ENCODE data around the gene CDH5. TPM values are rescaled to one million over a fixed set of nuclear protein-coding genes. Genes with fewer than 3 reads are reported as not detected.

CDH5 gene
- total RNA-seq, 6 experiments from 2014 or later = 9.0 to 25.7 (median 15.4) TPM

GRCh38 chr16:66402591-66403230 lies 36.2 kb downstream of the CDH5 start:
- no peaks in the 10 kb centered on the region for H3K36me3 ChIP-seq
- ATAC-seq = no peak
- peaks cover 0 to 7% (median 3%) of the 10 kb centered on the region in 4 donors for H3K4me1 ChIP-seq
- H3K9me3 ChIP-seq = no peaks in the 10 kb centered on the region
- no peak overlapping the region for H3K27ac ChIP-seq
- no peak overlapping the region for H3K4me3 ChIP-seq
- intact Hi-C loops (cut with DNase I) = loop anchor here (10.0 kb wide), 2 partner anchors 462 to 472 kb away; no protein-coding TSS in a partner anchor
- no peak for DNase-seq
- TF ChIP-seq, protein P1, sequence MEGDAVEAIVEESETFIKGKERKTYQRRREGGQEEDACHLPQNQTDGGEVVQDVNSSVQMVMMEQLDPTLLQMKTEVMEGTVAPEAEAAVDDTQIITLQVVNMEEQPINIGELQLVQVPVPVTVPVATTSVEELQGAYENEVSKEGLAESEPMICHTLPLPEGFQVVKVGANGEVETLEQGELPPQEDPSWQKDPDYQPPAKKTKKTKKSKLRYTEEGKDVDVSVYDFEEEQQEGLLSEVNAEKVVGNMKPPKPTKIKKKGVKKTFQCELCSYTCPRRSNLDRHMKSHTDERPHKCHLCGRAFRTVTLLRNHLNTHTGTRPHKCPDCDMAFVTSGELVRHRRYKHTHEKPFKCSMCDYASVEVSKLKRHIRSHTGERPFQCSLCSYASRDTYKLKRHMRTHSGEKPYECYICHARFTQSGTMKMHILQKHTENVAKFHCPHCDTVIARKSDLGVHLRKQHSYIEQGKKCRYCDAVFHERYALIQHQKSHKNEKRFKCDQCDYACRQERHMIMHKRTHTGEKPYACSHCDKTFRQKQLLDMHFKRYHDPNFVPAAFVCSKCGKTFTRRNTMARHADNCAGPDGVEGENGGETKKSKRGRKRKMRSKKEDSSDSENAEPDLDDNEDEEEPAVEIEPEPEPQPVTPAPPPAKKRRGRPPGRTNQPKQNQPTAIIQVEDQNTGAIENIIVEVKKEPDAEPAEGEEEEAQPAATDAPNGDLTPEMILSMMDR (IDR thresholded peaks at IDR 0.05) = no peak
- TF ChIP-seq POLR2A (IDR thresholded peaks at IDR 0.05) = no peak
- no peaks in the 10 kb centered on the region for H3K27me3 ChIP-seq
- 80% methylated on average over 3 of the region's 61 CpGs for WGBS (ENCODE audit: insufficient coverage, low coverage, low lambda C conversion rate, missing lambda C conversion rate)

- DNase-seq = no peak
- Histone ChIP-seq H3K36me3 (no peaks in the 10 kb centered on the region), H3K4me1 (peaks cover 0 to 7% (median 3%) of the 10 kb centered on the region in 4 donors), H3K27me3 (no peaks in the 10 kb centered on the region), H3K4me3 (no peak overlapping the region), H3K9me3 (no peaks in the 10 kb centered on the region), H3K27ac (no peak overlapping the region)
- intact Hi-C loops (cut with DNase I) = loop anchor here (10.0 kb wide), 2 partner anchors 461 to 471 kb away; no protein-coding TSS in a partner anchor
- ATAC-seq = no peak
- 30% methylated on average over 2 of the region's 5 CpGs for WGBS (ENCODE audit: insufficient coverage, low coverage, low lambda C conversion rate, missing lambda C conversion rate)
- no peak for TF ChIP-seq POLR2A (IDR thresholded peaks at IDR 0.05)
- TF ChIP-seq, protein P1 (IDR thresholded peaks at IDR 0.05) = no peak
These were observed 37.1 kb downstream of the CDH5 start for GRCh38 chr16:66403531-66404145.

GRCh38 chr16:66405057-66405783 lies 38.7 kb downstream of the CDH5 start:
- Histone ChIP-seq H3K9me3 (no peaks in the 10 kb centered on the region), H3K36me3 (no peaks in the 10 kb centered on the region), H3K4me1 (peaks cover 0 to 7% (median 3%) of the 10 kb centered on the region in 4 donors), H3K4me3 (no peak overlapping the region), H3K27me3 (no peaks in the 10 kb centered on the region), H3K27ac (no peak overlapping the region)
- ATAC-seq (no peak), DNase-seq (no peak)
- intact Hi-C loops (cut with DNase I) = loop anchor here (5.0 to 10.0 kb wide), 4 partner anchors 77 to 470 kb away; no protein-coding TSS in a partner anchor
- 67% methylated on average over 2 of the region's 2 CpGs for WGBS (ENCODE audit: insufficient coverage, low coverage, low lambda C conversion rate, missing lambda C conversion rate)
- no peak for TF ChIP-seq POLR2A (IDR thresholded peaks at IDR 0.05)
- TF ChIP-seq, protein P1 (IDR thresholded peaks at IDR 0.05) = no peak

GRCh38 chr16:66406534-66407221 lies 40.2 kb downstream of the CDH5 start:
- intact Hi-C loops (cut with DNase I) = loop anchor here (5.0 to 10.0 kb wide), 4 partner anchors 76 to 468 kb away; no protein-coding TSS in a partner anchor
- WGBS (ENCODE audit: insufficient coverage, low coverage, low lambda C conversion rate, missing lambda C conversion rate) = 1% methylated on average over 11 of the region's 35 CpGs
- H3K4me3 ChIP-seq = peak overlapping the region; percentile 32 to 56 (median 43)
- H3K4me1 ChIP-seq = peaks cover 0 to 7% (median 3%) of the 10 kb centered on the region in 4 donors
- no peaks in the 10 kb centered on the region for H3K9me3 ChIP-seq
- no peaks in the 10 kb centered on the region for H3K36me3 ChIP-seq
- peak; percentile 82 to 88 (median 86) for DNase-seq
- H3K27me3 ChIP-seq = no peaks in the 10 kb centered on the region
- ATAC-seq = peak; percentile 82 to 93 (median 90)
- H3K27ac ChIP-seq = no peak overlapping the region
- no peak for TF ChIP-seq POLR2A (IDR thresholded peaks at IDR 0.05)
- TF ChIP-seq, protein P1 (IDR thresholded peaks at IDR 0.05) = peak; percentile 87 to 95 (median 90)
